8988T (cell line): ENCODE measurements around the gene FRG2.
"Not testable (repeated sequence)": the region's sequence is repeated elsewhere in the genome, so short reads cannot be mapped to it uniquely, and the experiment has no call there.

Experiments
- DNase-seq: peaks from one replicate; pipeline ENCODE4 v3.0.0; 2011

Gene FRG2

DNA sequence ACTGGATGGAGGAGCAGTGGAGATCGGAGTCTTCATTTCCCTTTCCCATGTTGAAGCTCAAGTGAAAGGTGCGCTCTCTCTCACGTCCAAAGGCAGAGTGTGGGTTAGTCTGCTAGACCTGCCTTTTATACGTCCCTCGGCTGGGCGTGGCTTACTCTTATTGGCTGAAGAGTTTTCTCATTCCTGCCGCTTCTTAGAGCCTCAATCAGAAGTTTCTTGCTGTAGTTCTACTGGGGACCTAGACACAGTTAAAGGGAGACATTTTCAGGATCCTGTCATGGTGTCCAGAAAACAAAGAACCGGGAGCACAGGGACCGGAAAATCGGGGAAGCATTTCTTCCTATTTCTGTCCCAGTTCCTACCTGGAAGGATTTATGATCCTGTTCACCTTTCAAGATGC is at the start of gene FRG2:
Gene FRG2 (minus strand): TSS at position 101 of the 400 bp plus-strand sequence. CDS start 52 bp downstream, at position 49.
- DNase-seq = not testable (repeated sequence)

DNA sequence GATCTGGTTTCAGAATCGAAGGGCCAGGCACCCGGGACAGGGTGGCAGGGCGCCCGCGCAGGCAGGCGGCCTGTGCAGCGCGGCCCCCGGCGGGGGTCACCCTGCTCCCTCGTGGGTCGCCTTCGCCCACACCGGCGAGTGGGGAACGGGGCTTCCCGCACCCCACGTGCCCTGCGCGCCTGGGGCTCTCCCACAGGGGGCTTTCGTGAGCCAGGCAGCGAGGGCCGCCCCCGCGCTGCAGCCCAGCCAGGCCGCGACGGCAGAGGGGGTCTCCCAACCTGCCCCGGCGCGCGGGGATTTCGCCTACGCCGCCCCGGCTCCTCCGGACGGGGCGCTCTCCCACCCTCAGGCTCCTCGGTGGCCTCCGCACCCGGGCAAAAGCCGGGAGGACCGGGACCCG is 41.3 kb upstream of the FRG2 start:
- DNase-seq = not testable (repeated sequence)

DNA sequence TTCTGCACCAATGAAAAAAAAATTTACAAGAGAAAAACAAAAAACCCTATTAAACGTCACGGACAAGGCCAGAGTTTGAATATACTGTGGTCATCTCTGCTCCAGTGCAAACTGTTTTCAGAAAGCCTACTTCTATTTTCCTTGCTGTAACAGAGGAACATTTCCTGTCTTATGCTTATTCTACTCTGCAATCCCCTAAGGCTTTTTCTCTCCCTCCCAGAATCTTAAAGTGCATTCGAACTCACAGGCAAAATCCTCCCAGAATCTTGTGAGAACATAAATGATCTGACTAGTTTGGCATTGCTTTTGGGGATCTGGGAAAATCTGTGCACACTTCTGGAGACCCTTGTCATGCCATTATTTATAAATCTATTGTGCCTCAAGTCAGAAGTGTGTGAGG is 37.7 kb upstream of the FRG2 start:
- not testable (repeated sequence) for DNase-seq

- not testable (repeated sequence) for DNase-seq
These were observed 37.3 kb upstream of the FRG2 start, which contains the start of gene DBET for GRCh38 chr4:190064342-190064741. Gene DBET, plus strand, starts transcription at chr4:190064502.

DNA sequence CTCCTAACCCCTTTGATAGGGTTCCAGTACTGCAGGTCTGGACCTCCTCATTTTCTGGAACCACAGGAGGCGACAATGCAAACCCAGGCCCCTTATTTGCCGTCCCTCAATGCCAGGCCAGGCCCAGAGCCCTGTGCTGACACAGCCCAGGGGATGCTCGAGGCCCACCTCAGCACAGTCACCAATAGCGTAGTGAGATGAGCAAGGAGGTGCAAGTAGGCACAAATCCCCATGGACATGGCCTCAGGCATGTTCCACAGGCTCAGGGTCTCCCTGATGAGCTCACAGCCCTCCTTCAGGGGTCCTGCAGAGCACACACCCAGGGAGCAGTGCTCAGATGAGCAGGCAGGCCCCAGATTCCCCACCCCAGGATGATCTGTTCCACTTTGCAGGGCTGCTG is 31.9 kb upstream of the FRG2 start:
- DNase-seq = not testable (repeated sequence)

DNA sequence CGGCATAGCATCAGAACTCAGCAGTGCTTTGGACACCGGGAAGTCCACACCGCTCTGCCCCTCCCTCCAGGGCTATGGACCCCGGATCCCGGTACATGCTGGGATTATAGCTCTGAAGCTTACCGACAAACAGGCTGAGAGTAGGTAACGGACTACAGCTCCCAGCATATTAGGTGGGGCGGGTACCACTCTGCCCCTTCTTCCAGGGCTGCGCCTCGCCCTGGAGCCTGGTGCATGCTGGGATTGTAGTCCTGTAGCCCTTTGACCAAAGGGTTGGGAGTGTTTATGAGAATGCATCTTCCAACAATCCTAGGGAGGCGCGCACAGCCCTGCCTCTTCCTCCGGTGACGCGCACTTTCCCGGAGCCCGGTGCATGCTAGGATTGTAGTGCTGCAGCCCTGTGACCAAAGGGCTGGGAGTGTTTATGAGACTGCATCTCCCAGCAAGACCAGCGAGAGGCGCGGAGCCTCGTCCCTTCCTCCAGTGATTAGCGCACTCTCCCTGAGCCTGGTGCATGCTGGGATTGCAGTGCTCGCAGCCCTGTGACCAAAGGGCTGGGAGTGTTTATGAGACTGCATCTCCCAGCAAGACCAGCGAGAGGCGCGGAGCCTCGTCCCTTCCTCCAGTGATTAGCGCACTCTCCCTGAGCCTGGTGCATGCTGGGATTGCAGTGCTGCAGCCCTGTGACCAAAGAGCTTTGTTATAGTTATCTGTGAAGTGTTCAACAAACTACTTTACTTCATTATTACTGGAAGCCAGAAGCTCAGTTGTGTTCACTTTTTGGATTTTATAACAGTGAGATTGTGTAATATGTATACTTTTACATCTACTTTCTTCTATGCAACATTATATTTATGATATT is 22.6 kb upstream of the FRG2 start:
- not testable (repeated sequence) for DNase-seq

DNA sequence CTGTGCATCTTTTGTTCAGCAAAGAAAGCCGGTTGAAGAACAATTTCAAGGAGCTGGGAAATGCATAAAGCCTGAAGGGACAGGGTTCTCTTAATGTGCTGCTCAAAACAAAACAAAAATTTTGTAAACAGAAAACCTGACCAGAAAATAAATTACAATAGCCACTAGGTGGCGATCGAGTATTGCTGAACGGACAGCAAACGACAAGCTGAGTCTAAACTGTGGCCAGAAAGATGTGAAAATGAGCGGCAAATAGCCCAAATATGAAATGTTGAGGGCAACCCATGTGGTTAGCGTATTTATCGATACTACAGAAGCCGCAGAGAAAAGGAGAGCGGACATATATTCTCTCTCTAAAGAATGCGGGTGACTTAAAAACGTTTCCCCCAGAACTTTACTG is 20.6 kb upstream of the FRG2 start:
- not testable (repeated sequence) for DNase-seq

GRCh38 chr4:190040873-190041272 is 13.8 kb upstream of the FRG2 start:
- not testable (repeated sequence) for DNase-seq

GRCh38 chr4:190037704-190038388 is 10.8 kb upstream of the FRG2 start:
- not testable (repeated sequence) for DNase-seq

DNA sequence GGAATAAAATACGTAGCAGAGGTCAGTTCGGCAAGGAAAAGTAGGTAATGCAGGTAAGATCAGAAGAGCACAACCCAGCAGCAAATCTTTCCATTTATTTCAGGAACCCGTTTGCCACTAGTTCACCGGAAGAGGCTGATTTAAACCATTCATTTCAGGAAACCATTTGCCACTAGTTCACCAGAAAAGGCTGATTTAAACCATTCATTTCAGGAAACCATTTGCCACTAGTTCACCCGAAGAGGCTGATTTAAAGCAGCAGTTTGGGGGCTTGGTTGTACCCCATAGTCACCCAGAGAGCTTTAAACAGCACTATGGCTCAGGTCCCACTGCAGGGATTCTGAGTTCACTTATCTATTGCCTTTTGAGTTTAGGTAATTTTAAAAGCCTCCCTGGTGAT is 4.2 kb upstream of the FRG2 start:
- DNase-seq = not testable (repeated sequence)

- not testable (repeated sequence) for DNase-seq
These were observed 4.3 kb downstream of the FRG2 start for GRCh38 chr4:190022614-190023281.

DNA sequence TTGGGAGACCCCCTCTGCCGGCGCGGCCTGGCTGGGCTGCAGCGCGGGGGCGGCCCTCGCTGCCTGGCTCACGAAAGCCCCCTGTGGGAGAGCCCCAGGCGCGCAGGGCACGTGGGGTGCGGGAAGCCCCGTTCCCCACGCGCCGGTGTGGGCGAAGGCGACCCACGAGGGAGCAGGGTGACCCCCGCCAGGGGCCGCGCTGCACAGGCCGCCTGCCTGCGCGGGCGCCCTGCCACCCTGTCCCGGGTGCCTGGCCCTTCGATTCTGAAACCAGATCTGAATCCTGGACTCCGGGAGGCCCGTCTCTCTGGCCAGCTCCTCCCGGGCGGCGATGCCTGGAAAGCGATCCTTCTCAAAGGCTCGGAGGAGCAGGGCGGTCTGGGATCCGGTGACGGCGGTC is 5.1 kb downstream of the FRG2 start:
- not testable (repeated sequence) for DNase-seq

DNA sequence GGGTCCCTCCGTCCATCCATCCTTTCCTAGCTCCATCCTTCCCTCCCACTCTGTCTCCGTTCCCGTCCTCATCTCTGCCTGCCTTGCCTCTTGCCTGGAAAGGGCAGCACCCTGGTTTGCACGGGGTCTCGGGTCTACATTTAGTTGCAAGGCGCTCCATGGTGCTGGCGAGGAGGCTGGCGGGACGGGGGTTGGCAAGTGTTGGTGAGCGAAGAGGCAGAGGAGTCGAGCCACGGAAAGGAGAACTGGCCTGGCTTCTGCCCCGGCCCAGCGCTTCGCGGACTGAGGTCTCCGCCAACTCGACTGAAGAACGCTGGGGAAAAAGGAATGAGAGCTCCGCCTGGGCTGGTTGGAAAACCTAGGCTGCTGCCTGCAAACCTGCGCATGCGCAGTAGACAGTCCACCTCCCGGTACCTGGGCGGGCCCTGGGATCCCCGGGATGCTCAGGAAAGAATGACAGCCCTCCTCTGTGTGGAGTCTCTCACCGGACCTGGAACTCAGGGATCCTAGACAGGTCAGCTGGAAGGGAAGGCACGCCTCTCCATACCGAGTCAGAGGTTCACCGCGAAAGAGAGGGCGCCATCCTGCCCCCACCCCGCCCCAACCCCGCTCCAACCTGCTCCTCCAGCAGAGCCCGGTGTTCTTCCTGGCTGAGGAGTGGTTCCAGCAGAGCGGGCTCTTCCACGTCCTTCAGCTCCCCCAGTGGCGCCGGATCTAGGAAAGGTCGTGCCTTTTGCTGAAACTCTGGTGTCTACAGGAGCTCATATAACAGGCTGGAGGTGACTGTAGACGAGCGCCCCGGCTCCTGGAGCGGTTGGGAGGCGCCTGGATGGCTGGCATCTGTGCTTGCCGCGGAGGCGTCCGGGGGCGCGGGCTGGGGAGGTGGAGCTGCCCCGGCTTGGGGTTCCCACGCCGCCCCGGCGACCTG is 6.0 kb downstream of the FRG2 start:
- peak; percentile 15 for DNase-seq

GRCh38 chr4:190019859-190020463 is 7.1 kb downstream of the FRG2 start:
- peak; percentile 7 for DNase-seq

- DNase-seq = peak; percentile 21
These were observed 7.8 kb downstream of the FRG2 start for GRCh38 chr4:190019023-190019858.

GRCh38 chr4:190018201-190018920 is 8.7 kb downstream of the FRG2 start:
- DNase-seq = no peak

GRCh38 chr4:190017357-190018200 is 9.5 kb downstream of the FRG2 start:
- peak; percentile 29 for DNase-seq

- peak; percentile 23 for DNase-seq
These were observed 10.4 kb downstream of the FRG2 start for GRCh38 chr4:190016369-190017289.
